HG03066 (cell line): ENCODE measurements around the gene GSTP1.
"Not testable (repeated sequence)": the region's sequence is repeated elsewhere in the genome, so short reads cannot be mapped to it uniquely, and the experiment has no call there.

Experiments
- ATAC-seq: cut with Tn5 transposase; IDR thresholded peaks from one replicate; pipeline ENCODE4 v1.9.1; 2021; ENCODE audit warnings: low read depth; ENCODE audit not compliant: unreplicated experiment

GSTP1 gene

DNA sequence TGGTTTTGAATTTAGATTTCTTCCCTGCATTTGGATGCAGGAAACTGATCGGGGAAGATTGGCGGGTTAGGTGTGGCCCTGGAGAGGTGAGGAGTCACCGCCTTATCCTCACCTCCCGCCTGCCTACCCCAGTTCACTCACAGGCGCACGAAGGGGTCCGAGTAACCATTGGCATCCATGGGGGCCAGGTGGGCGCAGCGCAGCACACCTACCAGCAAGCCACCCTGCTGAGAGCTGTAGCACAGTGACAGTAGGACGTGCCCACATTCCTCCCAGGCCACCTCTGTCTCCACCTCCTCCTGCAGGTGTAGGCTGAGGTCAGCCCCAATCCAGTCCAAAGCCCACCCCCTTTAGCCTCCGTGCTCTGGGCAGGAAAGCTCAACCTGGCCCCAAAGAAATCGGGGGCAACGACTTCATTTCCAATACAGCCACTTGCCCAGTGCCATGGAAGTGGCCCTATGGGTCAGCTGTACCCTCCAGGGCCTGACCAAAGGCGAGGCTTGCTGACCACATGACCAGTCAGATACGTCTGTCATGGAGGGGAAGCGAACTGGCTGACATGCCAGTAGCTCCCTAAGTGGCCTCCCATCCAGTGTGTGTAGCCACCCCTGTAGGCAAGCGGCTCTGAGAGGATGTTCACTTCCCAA, 29.8 kb downstream of the GSTP1 start:
- no peak for ATAC-seq

DNA sequence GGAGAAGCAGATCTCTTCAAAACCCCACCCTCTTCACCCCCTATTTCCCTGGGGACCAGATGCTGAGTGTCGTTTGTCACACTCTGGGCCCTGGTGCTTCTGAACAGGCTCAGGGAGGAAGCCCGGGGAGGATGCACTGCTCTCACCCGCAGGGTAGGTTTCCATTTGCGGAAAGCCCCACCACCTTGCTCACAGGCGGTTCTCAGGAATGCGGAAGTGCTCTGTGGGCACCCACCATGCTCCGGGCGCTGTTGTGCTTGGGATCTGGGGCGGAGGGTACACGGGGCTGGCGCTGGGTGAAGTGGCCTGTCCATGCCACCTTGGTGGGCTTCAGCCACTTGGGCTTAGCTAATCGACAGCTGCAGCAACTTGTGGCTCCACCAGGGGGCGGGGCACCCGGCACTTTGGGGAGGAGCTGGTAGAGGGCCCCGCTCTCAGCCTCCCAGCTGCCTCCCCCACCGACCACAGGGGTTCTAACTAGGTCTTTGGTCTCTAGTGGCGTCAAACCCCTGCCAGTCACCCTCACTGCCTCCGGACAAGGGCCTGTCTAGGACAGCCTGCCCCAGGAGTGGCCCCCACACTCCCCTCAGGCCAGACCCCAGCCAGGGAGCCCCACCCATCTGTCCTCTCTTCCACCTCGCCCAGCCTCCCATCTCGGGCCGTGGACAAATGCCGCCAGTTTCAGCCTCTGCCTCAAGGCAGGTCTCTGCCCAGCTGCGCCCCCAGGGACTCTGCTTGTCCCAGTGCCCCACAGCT, 30.5 kb downstream of the GSTP1 start:
- peak; percentile 89 for ATAC-seq

GRCh38 chr11:67614730-67615714, 31.4 kb downstream of the GSTP1 start:
- no peak for ATAC-seq

DNA sequence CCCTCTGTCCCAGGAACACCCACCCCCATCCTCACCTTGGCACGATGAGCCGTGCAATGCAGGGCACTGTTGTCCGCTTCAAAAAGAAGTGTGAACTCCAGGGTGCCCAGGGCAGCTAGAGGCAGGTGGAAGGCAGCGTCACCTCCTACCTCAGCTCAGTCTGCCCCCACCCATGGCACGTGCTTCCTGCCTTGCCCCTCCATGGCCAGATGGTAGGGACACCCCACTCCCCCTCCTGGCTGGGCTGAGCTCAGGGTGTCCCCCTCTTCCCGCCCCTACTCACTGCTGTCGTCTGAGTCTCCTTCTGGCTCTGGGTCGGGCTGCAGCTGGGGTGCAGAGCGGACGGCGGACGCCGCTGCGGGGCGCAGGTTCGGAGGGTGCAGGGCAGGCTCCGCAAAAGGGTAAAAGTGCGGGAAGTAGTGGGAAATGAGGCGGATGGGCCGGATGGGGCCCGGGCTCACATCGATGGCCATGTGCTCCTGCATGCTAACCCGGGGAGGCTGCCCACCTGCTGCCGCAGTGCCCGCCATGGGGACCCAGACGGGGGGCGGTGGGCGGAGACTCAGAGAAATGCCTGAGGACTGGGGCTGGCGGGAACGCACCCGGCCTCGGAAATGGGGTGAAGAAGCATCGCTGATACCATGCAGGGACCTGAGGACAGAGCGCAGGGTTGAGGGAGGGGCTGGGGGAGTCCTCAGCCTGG, 32.3 kb downstream of the GSTP1 start:
- no peak for ATAC-seq

- ATAC-seq: no peak
Measured at GRCh38 chr11:67616431-67617242, 33.0 kb downstream of the GSTP1 start.

DNA sequence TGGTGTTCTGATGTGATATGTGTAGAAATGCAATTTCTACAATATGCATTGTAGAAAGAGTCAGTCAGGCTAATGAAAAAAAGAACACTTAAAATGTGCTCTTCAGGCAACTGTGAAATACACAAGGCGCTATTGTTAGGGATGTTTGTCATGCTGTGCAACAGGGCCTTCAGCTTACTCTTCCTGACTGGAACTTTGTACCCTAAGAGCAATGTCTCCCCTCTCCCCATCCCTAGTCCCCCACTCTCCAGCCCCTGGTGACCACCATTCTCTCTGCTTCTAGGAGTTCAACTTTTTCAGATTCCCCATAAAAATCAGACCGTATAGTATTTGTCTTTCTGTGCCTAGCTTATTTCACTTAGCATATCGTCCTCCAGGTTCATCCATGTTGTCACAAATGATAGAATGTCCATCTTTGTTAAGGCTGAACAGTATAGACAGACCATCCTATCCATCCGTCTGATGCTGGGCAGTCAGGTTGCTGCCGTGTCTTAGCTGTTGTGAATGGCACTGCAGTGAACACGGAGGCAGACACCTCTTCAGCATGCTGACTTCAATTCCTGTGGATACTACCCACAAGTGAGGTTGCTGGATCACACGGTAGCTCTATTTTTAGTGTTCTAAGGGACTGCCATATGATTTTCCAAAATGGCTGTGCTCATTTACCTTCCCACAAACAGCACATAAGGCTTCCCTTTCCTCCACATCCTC, 33.8 kb downstream of the GSTP1 start:
- no peak for ATAC-seq

DNA sequence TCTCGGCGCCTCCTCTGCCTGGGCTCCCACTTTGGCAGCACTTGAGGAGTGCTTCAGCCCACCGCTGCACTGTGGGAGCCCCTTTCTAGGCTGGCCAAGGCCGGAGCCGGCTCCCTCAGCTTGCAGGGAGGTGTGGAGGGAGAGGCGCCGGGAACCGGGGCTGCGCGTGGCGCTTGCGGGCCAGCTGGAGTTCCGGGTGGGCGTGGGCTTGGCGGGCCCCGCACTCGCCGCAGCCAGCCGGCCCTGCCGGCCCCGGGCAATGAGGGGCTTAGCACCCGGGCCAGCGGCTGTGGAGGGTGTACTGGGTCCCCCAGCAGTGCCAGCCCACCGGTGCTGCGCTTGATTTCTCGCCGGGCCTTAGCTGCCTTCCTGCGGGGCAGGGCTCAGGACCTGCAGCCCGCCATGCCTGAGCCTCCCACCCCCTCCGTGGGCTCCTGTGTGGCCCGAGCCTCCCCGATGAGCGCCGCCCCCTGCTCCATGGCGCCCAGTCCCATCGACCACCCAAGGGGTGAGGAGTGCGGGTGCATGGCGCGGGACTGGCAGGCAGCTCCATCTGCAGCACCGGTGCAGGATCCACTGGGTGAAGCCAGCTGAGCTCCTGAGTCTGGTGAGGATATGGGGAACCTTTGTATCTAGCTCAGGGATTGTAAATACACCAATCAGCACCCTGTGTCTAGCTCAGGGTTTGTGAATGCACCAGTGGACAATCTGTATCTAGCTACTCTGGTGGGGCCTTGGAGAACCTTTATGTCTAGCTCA, 35.5 kb downstream of the GSTP1 start:
- ATAC-seq: not testable (repeated sequence)

DNA sequence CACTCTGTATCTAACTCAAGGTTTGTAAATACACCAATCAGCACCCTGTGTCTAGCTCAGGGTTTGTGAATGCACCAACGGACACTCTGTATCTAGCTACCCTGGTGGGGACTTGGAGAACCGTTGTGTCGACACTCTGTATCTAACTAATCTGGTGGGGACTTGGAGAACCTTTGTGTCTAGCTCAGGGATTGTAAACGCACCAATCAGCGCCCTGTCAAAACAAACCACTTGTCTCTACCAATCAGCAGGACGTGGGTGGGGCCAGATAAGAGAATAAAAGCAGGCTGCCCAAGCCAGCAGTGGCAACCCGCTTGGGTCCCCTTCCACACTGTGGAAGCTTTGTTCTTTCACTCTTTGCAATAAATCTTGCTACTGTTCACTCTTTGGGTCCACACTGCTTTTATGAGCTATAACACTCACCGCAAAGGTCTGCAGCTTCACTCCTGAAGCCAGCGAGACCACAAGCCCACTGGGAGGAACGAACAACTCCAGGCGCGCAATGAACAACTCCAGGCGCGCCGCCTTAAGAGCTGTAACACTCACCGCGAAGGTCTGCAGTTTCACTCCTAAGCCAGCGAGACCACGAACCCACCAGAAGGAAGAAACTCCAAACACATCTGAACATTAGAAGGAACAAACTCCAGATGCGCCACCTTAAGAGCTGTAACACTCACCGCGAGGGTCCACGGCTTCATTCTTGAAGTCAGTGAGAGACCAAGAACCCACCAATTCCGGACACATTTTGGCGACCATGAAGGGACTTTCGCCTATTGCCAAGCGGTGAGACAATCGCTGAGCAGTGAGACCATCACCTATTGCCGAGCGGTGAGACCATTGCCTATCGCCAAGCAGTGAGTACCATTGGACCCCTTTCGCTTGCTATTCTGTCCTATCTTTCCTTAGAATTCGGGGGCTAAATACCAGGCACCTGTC, 36.3 kb downstream of the GSTP1 start:
- not testable (repeated sequence) for ATAC-seq

GRCh38 chr11:67620621-67621020, 37.0 kb downstream of the GSTP1 start:
- not testable (repeated sequence) for ATAC-seq

- not testable (repeated sequence) for ATAC-seq
Measured at GRCh38 chr11:67621928-67622327, 38.3 kb downstream of the GSTP1 start.

DNA sequence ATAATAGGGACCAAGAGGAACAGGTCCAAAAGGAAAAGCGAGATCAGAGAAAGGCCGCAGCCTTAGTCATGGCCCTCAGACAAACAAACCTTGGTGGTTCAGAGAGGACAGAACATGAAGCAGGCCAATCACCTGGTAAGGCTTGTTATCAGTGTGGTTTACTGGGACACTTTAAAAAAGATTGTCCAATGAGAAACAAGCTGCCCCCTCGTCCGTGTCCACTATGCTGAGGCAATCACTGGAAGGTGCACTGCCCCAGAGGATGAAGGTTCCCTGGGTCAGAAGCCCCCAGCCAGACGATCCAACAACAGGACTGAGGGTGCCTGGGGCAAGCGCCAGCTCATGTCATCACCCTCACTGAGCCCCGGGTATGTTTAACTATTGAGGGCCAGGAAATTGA, 39.3 kb downstream of the GSTP1 start:
- ATAC-seq: not testable (repeated sequence)

DNA sequence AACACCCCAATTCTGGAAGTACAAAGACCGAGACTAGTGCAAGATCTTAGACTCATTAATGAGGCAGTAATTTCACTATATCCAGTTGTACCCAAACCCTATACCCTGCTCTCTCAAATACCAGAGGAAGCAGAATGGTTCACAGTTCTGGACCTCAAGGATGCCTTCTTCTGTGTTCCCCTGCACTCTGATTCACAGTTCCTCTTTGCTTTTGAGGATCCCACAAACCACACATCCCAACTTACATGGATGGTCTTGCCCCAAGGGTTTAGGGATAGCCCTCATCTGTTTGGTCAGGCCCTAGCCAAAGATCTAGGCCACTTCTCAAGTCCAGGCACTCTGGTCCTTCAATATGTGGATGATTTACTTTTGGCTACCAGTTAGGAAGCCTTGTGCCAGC, 40.2 kb downstream of the GSTP1 start:
- ATAC-seq: not testable (repeated sequence)

DNA sequence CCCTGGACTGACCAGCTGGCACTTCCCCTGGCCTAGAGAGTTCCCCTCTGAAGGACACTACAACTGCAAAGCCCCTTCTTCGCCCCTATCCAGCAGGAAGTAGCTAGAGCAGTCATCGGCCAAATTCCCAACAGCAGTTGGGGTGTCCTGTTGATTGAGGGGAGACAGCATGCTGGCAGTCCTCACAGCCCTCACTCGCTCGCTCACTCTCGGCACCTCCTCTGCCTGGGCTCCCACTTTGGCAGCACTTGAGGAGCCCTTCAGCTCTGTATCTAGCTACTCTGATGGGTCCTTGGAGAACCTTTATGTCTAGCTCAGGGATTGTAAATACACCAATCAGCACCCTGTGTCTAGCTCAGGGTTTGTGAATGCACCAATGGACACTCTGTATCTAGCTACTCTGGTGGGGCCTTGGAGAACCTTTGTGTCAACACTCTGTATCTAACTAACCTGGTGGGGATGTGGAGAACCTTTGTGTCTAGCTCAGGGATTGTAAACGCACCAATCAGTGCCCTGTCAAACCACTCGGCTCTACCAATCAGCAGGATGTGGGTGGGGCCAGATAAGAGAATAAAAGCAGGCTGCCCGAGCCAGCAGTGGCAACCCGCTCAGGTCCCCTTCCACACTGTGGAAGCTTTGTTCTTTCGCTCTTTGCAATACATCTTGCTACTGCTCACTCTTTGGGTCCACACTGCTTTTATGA, 42.7 kb downstream of the GSTP1 start:
- ATAC-seq: not testable (repeated sequence)

- ATAC-seq: no peak
Measured at GRCh38 chr11:67626970-67627369, 43.4 kb downstream of the GSTP1 start.

DNA sequence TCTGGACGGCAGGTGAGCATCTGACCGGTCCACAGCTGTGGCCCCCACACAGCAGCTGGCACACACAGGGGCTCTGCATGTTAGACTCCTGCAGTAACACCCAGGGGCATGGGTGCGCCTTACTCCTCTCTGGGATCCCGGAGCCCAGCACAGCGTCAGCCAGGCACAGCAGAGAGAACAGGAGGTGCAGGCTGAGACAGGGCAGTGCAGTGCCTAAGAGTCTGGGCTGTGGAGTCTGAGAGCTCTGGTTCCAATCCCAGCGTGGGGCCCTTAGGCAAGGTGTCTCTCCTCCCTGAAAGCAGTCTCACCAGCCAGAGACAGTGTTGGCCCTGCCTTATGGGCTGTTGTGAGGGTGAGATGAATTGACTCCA, 43.8 kb downstream of the GSTP1 start:
- no peak for ATAC-seq

DNA sequence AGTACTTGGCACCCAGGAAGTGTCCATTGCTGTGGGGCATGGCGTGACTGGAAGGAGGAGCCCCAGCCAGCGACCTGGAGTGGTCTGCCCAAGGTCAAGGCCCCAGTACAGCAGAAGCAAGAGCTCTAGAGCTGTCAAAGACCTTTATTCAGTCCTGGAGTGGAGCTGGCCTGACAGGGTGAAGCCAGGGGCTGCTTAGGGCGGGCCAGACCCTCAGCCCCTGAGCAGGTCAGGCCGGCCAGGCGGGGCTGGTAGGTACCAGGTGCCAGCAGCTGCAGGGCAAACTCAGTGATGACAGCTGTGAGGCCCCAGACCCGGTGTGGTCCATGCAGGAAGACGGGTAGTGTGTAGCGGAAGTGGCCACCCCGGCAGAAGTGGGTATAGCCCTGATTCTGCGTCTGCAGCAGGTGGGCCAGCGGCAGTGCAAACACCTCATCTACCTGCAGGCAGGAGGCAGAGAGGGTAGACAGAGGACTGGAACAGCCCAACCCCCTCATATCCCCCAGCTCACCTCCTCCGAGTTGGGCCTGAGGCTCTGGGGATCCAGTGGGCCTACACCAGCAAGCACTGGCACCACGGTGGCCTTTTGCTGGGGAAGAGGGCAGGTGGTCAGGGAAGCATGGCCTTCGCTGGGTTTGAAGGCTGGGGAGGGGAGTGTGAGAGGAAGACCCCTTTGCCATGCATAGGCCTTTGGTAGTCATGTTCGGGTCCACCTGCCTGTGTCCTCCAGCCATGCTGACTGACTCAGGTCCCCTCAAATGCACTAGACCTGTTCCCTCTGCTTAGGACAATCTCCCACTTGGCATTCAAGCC, 44.4 kb downstream of the GSTP1 start:
- ATAC-seq: no peak
